Stimulated activated effector memory CD8-positive, alpha-beta T cell treated with anti-CD3 and anti-CD28 coated beads, Interleukin-12 subunit alpha, Interleukin-12 subunit beta, amount 100 ng/mL, for 72 hours (primary cell): Measurements from ENCODE around the gene PHF2.

Source experiments
- ATAC-seq: fragments of 150-1000 bp; cut with Tn5 transposase; 2 replicates; pipeline ENCODE4 v1.10.0; 2021
- DNase-seq, 2 donors: peaks; one replicate each; pipeline ENCODE4 v3.0.0; 2021 to 2022; ENCODE audit warnings: low spot score in 2 of 2
- H3K27ac Mint-ChIP-seq: one replicate; pipeline ENCODE4 v1.8.0; 2022; ENCODE audit warnings: mild to moderate bottlenecking, mixed read lengths
- H3K36me3 Mint-ChIP-seq: one replicate; pipeline ENCODE4 v1.8.0; 2022; ENCODE audit warnings: mild to moderate bottlenecking, mixed read lengths
- H3K4me1 Mint-ChIP-seq: one replicate; pipeline ENCODE4 v1.8.0; 2022; ENCODE audit warnings: mixed read lengths
- H3K4me3 Mint-ChIP-seq: one replicate; pipeline ENCODE4 v1.8.0; 2022; ENCODE audit warnings: mild to moderate bottlenecking, mixed read lengths
- H3K9me3 Mint-ChIP-seq: one replicate; pipeline ENCODE4 v1.8.0; 2022; ENCODE audit warnings: mixed read lengths

Gene PHF2

GRCh38 chr9:93652604-93653592 is 76.5 kb downstream of the PHF2 start:
- Mint-ChIP-seq H3K27ac (peak overlapping the region; percentile 64), H3K9me3 (no peaks in the 10 kb centered on the region), H3K4me1 (peaks cover 6% of the 10 kb centered on the region), H3K36me3 (peaks cover 13% of the 10 kb centered on the region), H3K4me3 (no peak overlapping the region)
- ATAC-seq: no peak
- no peak for DNase-seq

GRCh38 chr9:93653760-93654159 is 77.4 kb downstream of the PHF2 start:
- Mint-ChIP-seq H3K4me3 (no peak overlapping the region), H3K27ac (peak overlapping the region; percentile 64), H3K36me3 (peaks cover 9% of the 10 kb centered on the region), H3K4me1 (peaks cover 6% of the 10 kb centered on the region), H3K9me3 (no peaks in the 10 kb centered on the region)
- DNase-seq (no peak), ATAC-seq (no peak)

GRCh38 chr9:93654351-93654961 is 78.1 kb downstream of the PHF2 start:
- Mint-ChIP-seq H3K27ac (no peak overlapping the region), H3K9me3 (no peaks in the 10 kb centered on the region), H3K4me1 (peaks cover 6% of the 10 kb centered on the region), H3K36me3 (peaks cover 8% of the 10 kb centered on the region), H3K4me3 (no peak overlapping the region)
- DNase-seq: no peak
- ATAC-seq: no peak

- Mint-ChIP-seq H3K27ac (no peak overlapping the region), H3K36me3 (peaks cover 8% of the 10 kb centered on the region), H3K9me3 (no peaks in the 10 kb centered on the region), H3K4me1 (peaks cover 6% of the 10 kb centered on the region), H3K4me3 (no peak overlapping the region)
- DNase-seq (no peak), ATAC-seq (no peak)
These were observed 79.4 kb downstream of the PHF2 start for GRCh38 chr9:93655621-93656425.

- Mint-ChIP-seq H3K27ac (no peak overlapping the region), H3K9me3 (no peaks in the 10 kb centered on the region), H3K4me3 (no peak overlapping the region), H3K4me1 (peaks cover 3% of the 10 kb centered on the region), H3K36me3 (peaks cover 8% of the 10 kb centered on the region)
- DNase-seq (no peak), ATAC-seq (no peak)
These were observed 80.2 kb downstream of the PHF2 start for GRCh38 chr9:93656426-93657239.

GRCh38 chr9:93657331-93658111 is 81.1 kb downstream of the PHF2 start:
- peaks cover 7% of the 10 kb centered on the region for H3K36me3 Mint-ChIP-seq
- DNase-seq (no peak), ATAC-seq (no peak)
- H3K27ac Mint-ChIP-seq: peak overlapping the region; percentile 62
- H3K9me3 Mint-ChIP-seq: no peaks in the 10 kb centered on the region
- no peaks in the 10 kb centered on the region for H3K4me1 Mint-ChIP-seq
- H3K4me3 Mint-ChIP-seq: no peak overlapping the region

- H3K4me1 Mint-ChIP-seq: no peaks in the 10 kb centered on the region
- ATAC-seq: no peak
- H3K9me3 Mint-ChIP-seq: no peaks in the 10 kb centered on the region
- no peak for DNase-seq
- H3K4me3 Mint-ChIP-seq: no peak overlapping the region
- peak overlapping the region; percentile 62 for H3K27ac Mint-ChIP-seq
- no peaks in the 10 kb centered on the region for H3K36me3 Mint-ChIP-seq
These were observed 82.0 kb downstream of the PHF2 start for GRCh38 chr9:93658184-93658925.

GRCh38 chr9:93659044-93659836 is 82.9 kb downstream of the PHF2 start:
- H3K4me1 Mint-ChIP-seq: no peaks in the 10 kb centered on the region
- no peak for DNase-seq

GRCh38 chr9:93659837-93660177 is 83.4 kb downstream of the PHF2 start:
- H3K27ac Mint-ChIP-seq: no peak overlapping the region
- H3K36me3 Mint-ChIP-seq: no peaks in the 10 kb centered on the region
- H3K4me1 Mint-ChIP-seq: no peaks in the 10 kb centered on the region
- ATAC-seq (no peak), DNase-seq (no peak)
- H3K4me3 Mint-ChIP-seq: no peak overlapping the region
- H3K9me3 Mint-ChIP-seq: no peaks in the 10 kb centered on the region

More at GRCh38 chr9:93659044-93659836, 82.9 kb downstream of the PHF2 start:
- no peak overlapping the region for H3K27ac Mint-ChIP-seq
- H3K9me3 Mint-ChIP-seq: no peaks in the 10 kb centered on the region
- ATAC-seq: no peak
- no peaks in the 10 kb centered on the region for H3K36me3 Mint-ChIP-seq
- no peak overlapping the region for H3K4me3 Mint-ChIP-seq

GRCh38 chr9:93660352-93661046 is 84.1 kb downstream of the PHF2 start:
- Mint-ChIP-seq H3K36me3 (peaks cover 6% of the 10 kb centered on the region), H3K27ac (no peak overlapping the region), H3K9me3 (no peaks in the 10 kb centered on the region), H3K4me1 (no peaks in the 10 kb centered on the region), H3K4me3 (no peak overlapping the region)
- no peak for ATAC-seq
- DNase-seq: no peak

- no peak for DNase-seq
- H3K36me3 Mint-ChIP-seq: peaks cover 12% of the 10 kb centered on the region
- ATAC-seq: no peak
- no peak overlapping the region for H3K27ac Mint-ChIP-seq
- H3K4me1 Mint-ChIP-seq: no peaks in the 10 kb centered on the region
- H3K9me3 Mint-ChIP-seq: no peaks in the 10 kb centered on the region
- no peak overlapping the region for H3K4me3 Mint-ChIP-seq
These were observed 85.2 kb downstream of the PHF2 start for GRCh38 chr9:93661591-93661990.

- Mint-ChIP-seq H3K36me3 (peaks cover 16% of the 10 kb centered on the region), H3K4me1 (no peaks in the 10 kb centered on the region), H3K4me3 (no peak overlapping the region), H3K9me3 (no peaks in the 10 kb centered on the region), H3K27ac (no peak overlapping the region)
- no peak for ATAC-seq
- DNase-seq: no peak
These were observed 85.7 kb downstream of the PHF2 start for GRCh38 chr9:93662016-93662638.
